H9 (cell line): ENCODE results near the gene RAB31. TPM values are rescaled to one million over a fixed set of nuclear protein-coding genes. Genes with fewer than 3 reads are reported as not detected.

Source experiments
- DNase-seq: peaks from one replicate; pipeline ENCODE4 v3.0.0-alpha.2; 2017
- H2AFZ ChIP-seq: one replicate; pipeline ENCODE4 v1.6.1; 2013; ENCODE audit warnings: mild to moderate bottlenecking, low read length, control low read depth, moderate library complexity
- H2AK5ac ChIP-seq: 2 replicates; pipeline ENCODE4 v1.6.1; 2013; ENCODE audit warnings: low read length, control low read depth, mixed read lengths; ENCODE audit not compliant: insufficient read length
- H2BK120ac ChIP-seq: one replicate; pipeline ENCODE4 v1.6.1; 2013; ENCODE audit warnings: low read depth, mild to moderate bottlenecking, low read length, control low read depth, inconsistent platforms; ENCODE audit not compliant: poor library complexity, severe bottlenecking
- H2BK12ac ChIP-seq: 2 replicates; pipeline ENCODE4 v1.6.1; 2013; ENCODE audit warnings: low read length, control low read depth, mixed read lengths, low read depth; ENCODE audit not compliant: insufficient read length
- H2BK15ac ChIP-seq: 2 replicates; pipeline ENCODE4 v1.6.1; 2013; ENCODE audit warnings: low read depth, low read length, control low read depth
- H2BK20ac ChIP-seq: one replicate; pipeline ENCODE4 v1.6.1; 2013; ENCODE audit warnings: low read depth, mild to moderate bottlenecking, low read length, control low read depth, inconsistent platforms; ENCODE audit not compliant: poor library complexity, severe bottlenecking
- H2BK5ac ChIP-seq: 2 replicates; pipeline ENCODE4 v1.6.1; 2013; ENCODE audit warnings: low read length, control low read depth, mixed read lengths; ENCODE audit not compliant: insufficient read length
- H3K14ac ChIP-seq: 2 replicates; pipeline ENCODE4 v1.6.1; 2013; ENCODE audit warnings: low read length, control low read depth; ENCODE audit not compliant: insufficient read depth
- H3K18ac ChIP-seq: 2 replicates; pipeline ENCODE4 v1.6.1; 2013; ENCODE audit warnings: low read depth, mild to moderate bottlenecking, mixed read lengths, low read length, control low read depth; ENCODE audit not compliant: insufficient read length
- H3K23ac ChIP-seq: 2 replicates; pipeline ENCODE4 v1.6.1; 2013; ENCODE audit warnings: low read length, control low read depth, mixed read lengths, low read depth; ENCODE audit not compliant: insufficient read length
- H3K23me2 ChIP-seq: 2 replicates; pipeline ENCODE4 v1.6.1; 2013; ENCODE audit warnings: low read depth, mild to moderate bottlenecking, mixed read lengths, low read length, control low read depth; ENCODE audit not compliant: insufficient read length, poor library complexity, severe bottlenecking
- H3K27ac ChIP-seq: 2 replicates; pipeline ENCODE4 v1.5.1; 2013; ENCODE audit warnings: low read length, control low read depth, mixed read lengths, low read depth; ENCODE audit not compliant: insufficient read length
- H3K27me3 ChIP-seq: 2 replicates; pipeline ENCODE4 v1.6.1; 2013; ENCODE audit warnings: low read length, control low read depth, inconsistent platforms; ENCODE audit not compliant: insufficient read depth
- H3K4ac ChIP-seq: 2 replicates; pipeline ENCODE4 v1.6.1; 2013; ENCODE audit warnings: low read depth, mild to moderate bottlenecking, control low read depth, inconsistent platforms, low read length, moderate library complexity
- H3K4me1 ChIP-seq: 2 replicates; pipeline ENCODE4 v1.6.1; 2013; ENCODE audit warnings: low read length, control low read depth, inconsistent platforms; ENCODE audit not compliant: insufficient read depth
- H3K4me2 ChIP-seq: 2 replicates; pipeline ENCODE4 v1.6.1; 2013; ENCODE audit warnings: low read length, control low read depth, mixed read lengths; ENCODE audit not compliant: insufficient read length, insufficient read depth
- H3K56ac ChIP-seq: 2 replicates; pipeline ENCODE4 v1.6.1; 2013; ENCODE audit warnings: low read depth, mild to moderate bottlenecking, mixed read lengths, low read length, control low read depth; ENCODE audit not compliant: insufficient read length
- H3K79me1 ChIP-seq: 2 replicates; pipeline ENCODE4 v1.6.1; 2013; ENCODE audit warnings: low read depth, mild to moderate bottlenecking, moderate library complexity, low read length, control low read depth, inconsistent platforms; ENCODE audit not compliant: insufficient read depth, poor library complexity, severe bottlenecking
- H3K79me2 ChIP-seq: 2 replicates; pipeline ENCODE4 v1.6.1; 2013; ENCODE audit warnings: low read length, control low read depth, inconsistent platforms; ENCODE audit not compliant: insufficient read depth
- H3K9ac ChIP-seq: 2 replicates; pipeline ENCODE4 v1.6.1; 2013; ENCODE audit warnings: low read length, control low read depth, mixed read lengths; ENCODE audit not compliant: insufficient read length; ENCODE audit errors: extremely low read depth
- H3K9me3 ChIP-seq: one replicate; pipeline ENCODE4 v1.6.1; 2013; ENCODE audit warnings: low read depth, low read length, inconsistent platforms; ENCODE audit not compliant: control insufficient read depth
- H3T11ph ChIP-seq: one replicate; pipeline ENCODE4 v1.6.1; 2013; ENCODE audit warnings: mild to moderate bottlenecking, low read length, control low read depth, inconsistent platforms
- H4K20me1 ChIP-seq: one replicate; pipeline ENCODE4 v1.6.1; 2013; ENCODE audit not compliant: control insufficient read depth, insufficient read length, insufficient read depth
- H4K5ac ChIP-seq: 2 replicates; pipeline ENCODE4 v1.6.1; 2013; ENCODE audit warnings: low read depth, mild to moderate bottlenecking, mixed read lengths, low read length, control low read depth; ENCODE audit not compliant: insufficient read length
- H4K8ac ChIP-seq: replicated peaks from 2 replicates; pipeline ENCODE4 v1.6.1; 2013; ENCODE audit warnings: low read length, control low read depth, mixed read lengths, low read depth; ENCODE audit not compliant: insufficient read length
- H4K91ac ChIP-seq: 2 replicates; pipeline ENCODE4 v1.6.1; 2013; ENCODE audit warnings: low read depth, mild to moderate bottlenecking, moderate library complexity, mixed read lengths, low read length, control low read depth; ENCODE audit not compliant: insufficient read length
- H3K27ac Mint-ChIP-seq, 3 experiments: 2 replicates in 2 of 3; 3 replicates in 1 of 3; pipeline ENCODE4 v1.8.0; 2020 to 2021; ENCODE audit warnings: mixed read lengths in 3 of 3, mild to moderate bottlenecking in 1 of 3, moderate library complexity in 1 of 3
- H3K27me3 Mint-ChIP-seq: 2 replicates; pipeline ENCODE4 v1.8.0; 2021; ENCODE audit warnings: low read depth, mild to moderate bottlenecking, moderate library complexity, mixed read lengths
- H3K36me3 Mint-ChIP-seq, 3 experiments: 2 replicates in 2 of 3; 3 replicates in 1 of 3; pipeline ENCODE4 v1.8.0; 2020 to 2021; ENCODE audit warnings: low read depth in 3 of 3, mixed read lengths in 3 of 3; ENCODE audit not compliant: insufficient read depth in 1 of 3
- H3K4me1 Mint-ChIP-seq, 2 experiments: 2 replicates each; pipeline ENCODE4 v1.8.0; 2020; ENCODE audit warnings: mixed read lengths in 2 of 2
- H3K4me3 Mint-ChIP-seq, 2 experiments: 2 replicates in 1 of 2; 3 replicates in 1 of 2; pipeline ENCODE4 v1.8.0; 2020 to 2021; ENCODE audit warnings: mild to moderate bottlenecking in 2 of 2, mixed read lengths in 2 of 2, moderate library complexity in 1 of 2
- H3K9me3 Mint-ChIP-seq, 2 experiments: 2 replicates in 1 of 2; 3 replicates in 1 of 2; pipeline ENCODE4 v1.8.0; 2020; ENCODE audit warnings: mild to moderate bottlenecking in 2 of 2, mixed read lengths in 2 of 2, moderate library complexity in 1 of 2
- WGBS: extraction: QIAGEN DNeasy Blood & Tissue Kit; methylation state at CpG from one replicate; pipeline ENCODE4 v1.1.7; 2013; ENCODE audit warnings: missing lambda C conversion rate, low lambda C conversion rate, mixed read lengths; ENCODE audit not compliant: insufficient read length; ENCODE audit errors: extremely low coverage; 5-methylcytosine and 5-hydroxymethylcytosine counted together
- total RNA-seq: library from RNA; stranded (reverse); gene quantifications from 2 replicates; pipeline ENCODE4 v1.2.1, GENCODE V29; 2021
- TF ChIP-seq, protein P1 (sequence below): fragments of 200-600 bp; sonication (generic); conservative IDR thresholded peaks from 3 replicates; pipeline ENCODE4 v1.8.0; 2021; ENCODE audit warnings: antibody characterized with exemption, mild to moderate bottlenecking

RAB31 gene
- total RNA-seq, 1 experiment from 2014 or later: 22.4 TPM

DNA sequence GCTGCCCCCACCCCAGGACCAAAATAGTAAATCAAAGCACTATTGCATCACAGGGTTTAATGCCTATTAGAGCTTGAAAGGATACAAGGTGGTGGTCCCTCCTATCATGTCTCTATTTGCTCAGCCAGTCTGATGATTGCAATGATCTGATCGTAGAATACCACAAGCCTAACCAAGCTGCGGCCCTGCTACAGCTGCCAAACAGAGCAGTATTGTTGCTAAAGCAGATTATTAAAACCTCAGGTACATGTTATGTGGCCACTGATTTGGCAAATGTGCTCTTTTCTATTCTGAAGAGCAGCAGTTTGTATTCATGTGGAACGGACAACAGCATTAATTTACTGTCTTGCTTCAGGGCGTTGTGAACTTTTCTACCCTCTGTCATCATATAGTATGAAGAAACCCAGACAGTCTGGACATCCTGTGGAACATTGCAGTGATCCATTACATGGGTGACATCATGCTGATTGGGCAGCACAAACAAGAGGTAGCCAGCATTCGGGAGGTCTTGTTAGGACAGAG lies 197.4 kb downstream of the RAB31 start:
- Histone ChIP-seq H3K27me3 (no peaks in the 10 kb centered on the region), H3K56ac (no peak overlapping the region), H2BK120ac (no peak overlapping the region), H2BK12ac (no peak overlapping the region), H3K4me2 (no peak overlapping the region), H3K9me3 (no peaks in the 10 kb centered on the region), H2AFZ (no peak overlapping the region), H4K8ac (no peak overlapping the region), H2BK20ac (no peak overlapping the region), H3K18ac (no peak overlapping the region), H2BK5ac (no peak overlapping the region), H2AK5ac (no peak overlapping the region), H4K20me1 (no peaks in the 10 kb centered on the region), H4K5ac (no peak overlapping the region), H3K14ac (no peak overlapping the region), H3K27ac (no peak overlapping the region), H3T11ph (no peak overlapping the region), H3K4ac (no peak overlapping the region), H3K79me1 (no peaks in the 10 kb centered on the region), H3K23ac (no peak overlapping the region), H2BK15ac (no peak overlapping the region), H3K23me2 (no peaks in the 10 kb centered on the region), H4K91ac (no peak overlapping the region), H3K9ac (no peak overlapping the region), H3K4me1 (0 out of 2 replicates have a peak, but pooled peaks cover 3% of the 10 kb centered on the region), H3K79me2 (no peaks in the 10 kb centered on the region)
- H3K36me3 Mint-ChIP-seq: no peaks in the 10 kb centered on the region
- H3K27me3 Mint-ChIP-seq: peaks cover 2% of the 10 kb centered on the region
- H3K9me3 Mint-ChIP-seq: peaks cover 0 to 3% of the 10 kb centered on the region in 2 experiments; a peak in 1 of 5 replicates
- H3K4me1 Mint-ChIP-seq: peaks cover 7 to 10% of the 10 kb centered on the region in 2 experiments
- no peak overlapping the region for H3K4me3 Mint-ChIP-seq
- TF ChIP-seq, protein P1, sequence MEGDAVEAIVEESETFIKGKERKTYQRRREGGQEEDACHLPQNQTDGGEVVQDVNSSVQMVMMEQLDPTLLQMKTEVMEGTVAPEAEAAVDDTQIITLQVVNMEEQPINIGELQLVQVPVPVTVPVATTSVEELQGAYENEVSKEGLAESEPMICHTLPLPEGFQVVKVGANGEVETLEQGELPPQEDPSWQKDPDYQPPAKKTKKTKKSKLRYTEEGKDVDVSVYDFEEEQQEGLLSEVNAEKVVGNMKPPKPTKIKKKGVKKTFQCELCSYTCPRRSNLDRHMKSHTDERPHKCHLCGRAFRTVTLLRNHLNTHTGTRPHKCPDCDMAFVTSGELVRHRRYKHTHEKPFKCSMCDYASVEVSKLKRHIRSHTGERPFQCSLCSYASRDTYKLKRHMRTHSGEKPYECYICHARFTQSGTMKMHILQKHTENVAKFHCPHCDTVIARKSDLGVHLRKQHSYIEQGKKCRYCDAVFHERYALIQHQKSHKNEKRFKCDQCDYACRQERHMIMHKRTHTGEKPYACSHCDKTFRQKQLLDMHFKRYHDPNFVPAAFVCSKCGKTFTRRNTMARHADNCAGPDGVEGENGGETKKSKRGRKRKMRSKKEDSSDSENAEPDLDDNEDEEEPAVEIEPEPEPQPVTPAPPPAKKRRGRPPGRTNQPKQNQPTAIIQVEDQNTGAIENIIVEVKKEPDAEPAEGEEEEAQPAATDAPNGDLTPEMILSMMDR: no peak
- WGBS: no CpG with 5 or more reads among the region's 5 CpGs
- DNase-seq: no peak
- H3K27ac Mint-ChIP-seq: no peak overlapping the region
